SK-N-MC (cell line): ENCODE measurements around the gene PDZD8.

Source experiments
- DNase-seq: peaks from one replicate; pipeline ENCODE4 v3.0.0-alpha.2; 2011; ENCODE audit warnings: low read depth, low spot score
- H3K27ac ChIP-seq: fragments of 200-600 bp; sonication (generic); 2 replicates; pipeline ENCODE4 v1.5.1; 2016; ENCODE audit warnings: mixed run types
- H3K36me3 ChIP-seq: fragments of 200-600 bp; sonication (generic); 2 replicates; pipeline ENCODE4 v1.6.1; 2017; ENCODE audit warnings: antibody characterized with exemption, low read length, mixed read lengths; ENCODE audit not compliant: insufficient read depth
- H3K4me3 ChIP-seq: fragments of 200-600 bp; sonication (generic); 2 replicates; pipeline ENCODE4 v1.5.1; 2016
- H3K9ac ChIP-seq: fragments of 200-600 bp; sonication (generic); 2 replicates; pipeline ENCODE4 v1.8.0; 2017; ENCODE audit warnings: mixed run types, mixed read lengths; ENCODE audit not compliant: insufficient read length
- H3K9me3 ChIP-seq: fragments of 200-600 bp; sonication (generic); 2 replicates; pipeline ENCODE4 v1.6.1; 2017; ENCODE audit warnings: low read depth, mild to moderate bottlenecking, antibody characterized with exemption, low read length, moderate library complexity, mixed read lengths
- EZH2 ChIP-seq: fragments of 200-600 bp; sonication (generic); IDR thresholded peaks from one replicate; pipeline ENCODE4 v1.6.1; 2017; ENCODE audit warnings: antibody characterized with exemption
- FOXP2 ChIP-seq: optimal IDR thresholded peaks from 2 replicates; pipeline ENCODE3; 2011; ENCODE audit warnings: mild to moderate bottlenecking, moderate library complexity; ENCODE audit not compliant: insufficient read depth; ENCODE audit errors: extremely low read length, control extremely low read depth
- POLR2AphosphoS5 ChIP-seq: IDR thresholded peaks from 2 replicates; pipeline ENCODE4 v1.6.1; 2012; ENCODE audit warnings: mild to moderate bottlenecking, low read depth, low read length, borderline replicate concordance

PDZD8 gene

DNA sequence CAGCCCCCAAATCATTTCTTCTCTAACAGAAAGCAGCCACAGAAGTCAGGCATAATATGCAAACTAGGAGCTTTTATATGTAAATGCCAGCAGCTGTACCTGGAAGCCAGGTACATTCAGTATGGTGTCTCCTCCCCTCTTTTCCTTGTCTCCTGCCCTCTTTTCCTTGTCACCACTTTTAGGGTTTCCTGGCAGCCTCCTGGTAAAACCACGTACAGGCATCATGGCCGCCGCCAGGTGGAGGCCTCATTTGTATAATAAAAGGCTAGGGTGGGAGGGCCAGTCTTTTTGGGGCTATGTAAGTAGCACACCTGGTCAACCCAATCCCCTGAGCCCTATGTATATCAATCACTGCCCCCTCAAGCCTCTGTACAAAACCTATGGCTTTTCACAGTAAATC lies 28.7 kb downstream of the PDZD8 start:
- H3K4me3 ChIP-seq: no peak overlapping the region
- no peak for DNase-seq
- no peaks in the 10 kb centered on the region for H3K36me3 ChIP-seq
- no peaks in the 10 kb centered on the region for H3K9me3 ChIP-seq
- no peak overlapping the region for H3K27ac ChIP-seq
- no peak for TF ChIP-seq EZH2
- no peak for TF ChIP-seq FOXP2
- TF ChIP-seq POLR2AphosphoS5: no peak
- H3K9ac ChIP-seq: no peak overlapping the region

DNA sequence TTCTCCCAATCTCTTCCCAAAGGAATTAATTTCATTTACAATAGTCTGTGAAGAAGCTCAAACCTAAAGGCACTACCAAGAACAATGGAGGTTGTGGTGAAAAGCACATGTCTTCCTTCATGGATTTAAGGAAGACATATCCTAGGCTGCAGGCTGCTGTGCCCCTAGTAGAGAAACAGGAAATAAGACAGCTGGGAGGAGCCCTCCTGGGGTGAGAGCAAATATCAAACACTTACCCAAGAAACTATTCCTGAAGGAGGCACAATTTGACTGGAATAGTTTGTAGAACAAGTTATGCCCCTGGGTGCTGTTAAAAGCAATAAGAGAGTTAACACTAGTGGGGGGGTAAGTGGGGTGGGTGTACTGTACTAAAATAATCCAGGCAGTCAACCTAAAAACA lies 30.1 kb downstream of the PDZD8 start:
- Histone ChIP-seq H3K27ac (peak overlapping the region; percentile 94), H3K9ac (no peak overlapping the region), H3K4me3 (peak overlapping the region; percentile 41), H3K9me3 (no peaks in the 10 kb centered on the region), H3K36me3 (no peaks in the 10 kb centered on the region)
- peak; percentile 82 for DNase-seq
- TF ChIP-seq EZH2 (no peak), POLR2AphosphoS5 (no peak), FOXP2 (no peak)

DNA sequence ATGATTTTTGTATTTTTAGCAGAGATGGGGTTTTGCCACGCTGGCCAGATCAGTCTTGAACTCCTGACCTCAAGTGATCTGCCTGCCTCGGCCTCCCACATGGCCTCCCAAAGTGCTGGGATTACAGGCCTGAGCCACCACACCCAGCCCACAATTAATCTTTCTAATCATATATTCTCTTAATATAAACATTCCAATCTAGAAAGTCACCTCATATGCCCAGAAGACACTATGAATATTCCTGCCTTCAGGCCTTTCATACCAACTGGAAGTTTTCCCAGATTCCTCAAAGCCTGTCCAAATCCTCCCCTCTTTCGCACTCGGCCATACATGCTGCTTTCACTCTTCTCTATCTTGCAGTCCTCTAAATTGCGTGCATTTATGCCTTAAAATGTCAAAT lies 32.6 kb downstream of the PDZD8 start:
- H3K27ac ChIP-seq: peak overlapping the region; percentile 97
- TF ChIP-seq POLR2AphosphoS5: no peak
- no peaks in the 10 kb centered on the region for H3K36me3 ChIP-seq
- DNase-seq: no peak
- H3K9ac ChIP-seq: peak overlapping the region; percentile 55
- H3K4me3 ChIP-seq: peak overlapping the region; percentile 62
- no peaks in the 10 kb centered on the region for H3K9me3 ChIP-seq

DNA sequence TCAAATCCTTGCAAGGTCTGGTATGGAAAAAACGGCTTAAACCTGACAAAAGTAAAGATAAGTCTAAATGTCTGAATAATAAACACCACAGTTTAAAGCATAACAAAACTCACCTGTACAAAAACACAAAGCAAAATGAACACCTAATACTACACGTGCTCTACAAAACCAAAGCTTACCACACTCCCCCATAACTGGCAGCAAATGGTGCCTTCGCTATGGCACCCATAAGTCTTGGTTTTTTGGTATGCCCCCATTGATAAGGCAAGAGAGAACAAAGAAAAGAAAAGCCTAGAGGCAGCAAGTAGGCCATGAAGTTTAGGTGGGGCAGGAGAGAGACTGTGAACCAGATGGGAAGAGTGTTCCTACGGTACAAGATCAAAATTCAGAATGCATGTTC lies 34.2 kb downstream of the PDZD8 start:
- Histone ChIP-seq H3K9me3 (no peaks in the 10 kb centered on the region), H3K9ac (no peak overlapping the region), H3K27ac (no peak overlapping the region), H3K36me3 (no peaks in the 10 kb centered on the region), H3K4me3 (no peak overlapping the region)
- no peak for DNase-seq
- TF ChIP-seq FOXP2: no peak

DNA sequence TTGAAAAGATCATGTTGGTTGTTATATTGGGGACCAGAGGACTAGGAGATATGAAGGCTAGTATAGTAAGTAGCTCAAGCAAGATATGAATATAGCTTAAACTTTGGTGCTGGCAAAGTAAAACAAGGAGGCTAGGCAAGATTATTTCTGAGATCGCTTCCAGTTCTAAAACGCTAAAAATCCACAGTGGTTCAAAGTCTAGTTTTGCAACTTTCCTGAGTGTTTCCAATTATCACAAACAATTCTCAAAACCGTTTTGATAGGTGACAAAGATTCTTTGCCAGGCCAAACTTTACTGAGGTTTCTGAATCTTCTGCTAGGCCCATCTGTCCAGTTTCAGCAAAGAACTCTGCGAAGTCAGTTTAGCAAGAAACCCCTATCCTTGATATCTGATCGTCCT lies 35.3 kb downstream of the PDZD8 start:
- Histone ChIP-seq H3K36me3 (no peaks in the 10 kb centered on the region), H3K27ac (0 out of 2 replicates have a peak overlapping the region, but pooled peaks have one; percentile 25), H3K9me3 (no peaks in the 10 kb centered on the region), H3K9ac (no peak overlapping the region), H3K4me3 (no peak overlapping the region)
- no peak for TF ChIP-seq FOXP2
- no peak for DNase-seq

DNA sequence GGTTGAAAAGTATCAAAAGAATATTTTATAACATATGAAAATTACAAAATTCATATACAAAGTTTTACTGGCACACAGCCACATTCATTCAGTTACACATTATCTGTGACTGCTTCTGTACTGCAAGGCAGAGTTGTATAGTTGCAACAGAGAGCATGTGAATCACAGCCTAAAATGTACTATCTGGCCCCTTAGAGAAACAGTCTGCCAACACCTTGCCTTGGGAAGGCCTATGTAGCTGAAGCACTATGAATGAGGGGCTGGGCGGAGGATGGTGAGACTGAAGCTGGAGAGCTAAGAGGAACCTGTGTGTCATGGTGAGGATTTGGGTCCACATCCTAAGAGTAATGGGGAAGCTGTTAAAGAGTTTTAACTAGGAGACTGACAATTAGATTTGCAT lies 35.7 kb downstream of the PDZD8 start:
- peak overlapping the region; percentile 25; the same call in 1 of the 2 replicates for H3K27ac ChIP-seq
- no peak overlapping the region for H3K4me3 ChIP-seq
- H3K9me3 ChIP-seq: no peaks in the 10 kb centered on the region
- no peak for DNase-seq
- no peak overlapping the region for H3K9ac ChIP-seq
- TF ChIP-seq POLR2AphosphoS5 (no peak), EZH2 (no peak), FOXP2 (no peak)
- H3K36me3 ChIP-seq: no peaks in the 10 kb centered on the region

DNA sequence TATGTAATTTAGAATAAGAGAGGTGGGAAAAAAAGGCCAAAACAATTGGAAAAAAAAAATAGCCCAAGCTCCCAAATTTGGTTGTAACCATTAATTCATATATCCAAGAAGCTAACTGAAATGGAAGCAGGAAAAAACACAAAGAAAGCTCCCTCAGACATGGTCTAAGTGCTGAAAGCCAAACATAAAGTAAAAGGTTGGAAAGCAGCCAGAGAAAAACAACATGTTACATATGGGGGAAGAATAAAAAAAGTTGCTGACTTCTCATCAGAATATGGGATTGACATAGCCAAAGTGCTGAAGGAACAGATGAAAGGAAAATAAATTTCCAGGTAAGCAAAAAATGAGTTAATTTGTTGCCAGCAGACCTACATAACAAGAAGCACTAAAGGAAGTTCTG lies 40.3 kb downstream of the PDZD8 start:
- H3K9me3 ChIP-seq: no peaks in the 10 kb centered on the region
- H3K9ac ChIP-seq: no peak overlapping the region
- H3K4me3 ChIP-seq: no peak overlapping the region
- DNase-seq: no peak
- H3K36me3 ChIP-seq: 0 out of 2 replicates have a peak, but pooled peaks cover 5% of the 10 kb centered on the region
- no peak overlapping the region for H3K27ac ChIP-seq
- TF ChIP-seq EZH2 (no peak), FOXP2 (no peak), POLR2AphosphoS5 (no peak)

DNA sequence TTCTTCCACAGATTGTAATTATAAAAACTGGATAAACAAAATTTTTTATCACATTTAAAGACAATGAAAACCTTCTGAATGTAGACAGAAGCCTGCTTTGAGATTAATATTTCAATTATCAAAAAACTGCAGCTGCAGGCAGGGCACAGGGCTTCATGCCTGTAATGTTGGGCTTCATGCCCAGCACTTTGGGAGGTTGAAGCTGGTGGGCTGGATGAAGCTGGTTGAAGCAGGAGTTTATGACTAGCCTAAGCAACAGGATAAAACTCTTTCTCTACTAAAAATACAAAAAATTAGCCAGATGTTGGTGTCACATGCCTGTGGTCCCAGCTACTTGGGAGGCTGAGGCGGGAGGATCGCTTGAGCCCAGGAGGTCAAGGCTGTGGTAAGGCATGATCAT lies 41.2 kb downstream of the PDZD8 start:
- H3K27ac ChIP-seq: no peak overlapping the region
- no peaks in the 10 kb centered on the region for H3K9me3 ChIP-seq
- H3K4me3 ChIP-seq: no peak overlapping the region
- no peak for TF ChIP-seq POLR2AphosphoS5
- DNase-seq: no peak
- 0 out of 2 replicates have a peak, but pooled peaks cover 5% of the 10 kb centered on the region for H3K36me3 ChIP-seq
- no peak overlapping the region for H3K9ac ChIP-seq

DNA sequence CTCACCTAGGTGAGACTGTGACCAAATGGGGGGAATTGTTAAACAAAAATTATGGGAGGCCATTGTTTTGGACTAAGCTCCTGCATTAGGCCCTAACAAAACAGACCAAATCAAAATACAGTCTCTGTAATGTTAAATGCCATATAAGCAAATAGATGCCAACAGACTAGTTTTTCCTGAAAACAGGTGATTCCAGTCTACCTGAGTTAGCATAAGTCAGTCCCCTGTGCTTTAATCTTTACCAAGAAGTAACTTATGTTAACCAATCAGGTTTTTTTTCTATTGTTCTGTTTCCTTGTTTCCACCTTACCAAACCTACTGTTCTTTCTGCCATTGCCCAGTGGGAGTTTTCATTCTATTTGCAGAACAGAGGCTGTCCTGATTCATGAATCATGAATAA lies 48.0 kb downstream of the PDZD8 start:
- no peaks in the 10 kb centered on the region for H3K36me3 ChIP-seq
- TF ChIP-seq POLR2AphosphoS5: no peak
- no peak for TF ChIP-seq FOXP2
- no peak for TF ChIP-seq EZH2
- no peak for DNase-seq

DNA sequence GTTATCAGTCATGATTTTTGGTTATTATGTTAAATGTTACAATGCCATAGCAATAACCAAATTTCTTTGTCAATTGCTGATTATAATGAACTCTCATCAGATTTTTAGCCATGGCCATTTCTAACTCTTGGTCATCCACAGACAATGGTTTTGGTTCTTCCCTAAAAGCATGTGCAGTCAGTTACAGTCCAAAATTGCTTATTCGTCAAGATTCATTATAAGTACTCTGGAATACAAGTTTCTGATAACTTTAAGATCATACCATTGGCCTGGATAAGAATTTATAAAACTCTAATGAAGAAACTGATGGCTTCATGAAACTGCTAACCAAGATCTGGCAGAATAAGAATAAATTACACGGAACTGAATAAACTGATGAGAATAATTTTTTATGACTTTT lies 50.9 kb downstream of the PDZD8 start:
- Histone ChIP-seq H3K36me3 (no peaks in the 10 kb centered on the region), H3K9me3 (no peaks in the 10 kb centered on the region), H3K4me3 (no peak overlapping the region), H3K27ac (no peak overlapping the region), H3K9ac (no peak overlapping the region)
- no peak for DNase-seq
- no peak for TF ChIP-seq FOXP2
- no peak for TF ChIP-seq POLR2AphosphoS5
- no peak for TF ChIP-seq EZH2

More for the DNA sequence above, 48.0 kb downstream of the PDZD8 start:
- Histone ChIP-seq H3K4me3 (no peak overlapping the region), H3K9ac (no peak overlapping the region), H3K27ac (no peak overlapping the region), H3K9me3 (no peaks in the 10 kb centered on the region)

DNA sequence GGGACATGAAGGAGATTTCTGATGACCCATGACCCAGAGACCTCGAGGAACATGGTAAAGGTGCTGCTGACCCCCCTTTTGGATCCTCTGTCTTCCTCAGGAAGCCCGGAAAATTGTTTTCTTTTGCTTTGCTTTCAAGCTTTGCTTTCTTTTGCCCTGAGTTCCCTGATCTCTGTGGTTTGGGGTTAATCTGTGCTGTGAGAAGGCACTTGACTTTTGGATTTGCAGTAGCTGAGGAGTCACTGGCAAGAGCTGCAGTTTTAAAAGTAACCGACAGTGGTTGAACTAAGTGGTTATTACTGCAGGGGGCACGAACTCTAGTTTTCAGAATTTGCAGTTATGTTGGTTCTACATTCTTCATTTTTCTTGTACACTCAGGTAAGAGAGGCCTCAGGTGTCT lies 53.0 kb downstream of the PDZD8 start:
- Histone ChIP-seq H3K27ac (no peak overlapping the region), H3K9ac (no peak overlapping the region), H3K9me3 (no peaks in the 10 kb centered on the region), H3K36me3 (no peaks in the 10 kb centered on the region), H3K4me3 (no peak overlapping the region)
- no peak for TF ChIP-seq EZH2
- no peak for TF ChIP-seq FOXP2
- TF ChIP-seq POLR2AphosphoS5: no peak
- no peak for DNase-seq
